Thymus (tissue), 11 donors: ENCODE data around the gene PSMB3. TPM values are rescaled to one million over a fixed set of nuclear protein-coding genes. Genes with fewer than 3 reads are reported as not detected.
A peak's percentile ranks its signal among the peaks of the same experiment; 100 is the strongest.

Experiments
- DNase-seq, 9 donors: peaks; one replicate each; pipeline ENCODE4 v3.0.0-alpha.2; 2013; ENCODE audit warnings: low spot score in 9 of 9, low read depth in 6 of 9, missing footprints in 1 of 9
- H3K27ac ChIP-seq, 2 donors: one replicate each; pipeline ENCODE4 v1.5.1; 2013; ENCODE audit warnings: control low read depth in 1 of 2, low read depth in 1 of 2, low read length in 1 of 2, mild to moderate bottlenecking in 1 of 2, moderate library complexity in 1 of 2
- H3K27me3 ChIP-seq, 2 donors: one replicate each; pipeline ENCODE4 v1.5.1; 2013; ENCODE audit warnings: low read length in 1 of 2; ENCODE audit not compliant: control insufficient read depth in 2 of 2, insufficient read depth in 1 of 2
- H3K36me3 ChIP-seq, 2 donors: one replicate each; pipeline ENCODE4 v1.5.1; 2013; ENCODE audit warnings: low read length in 1 of 2, mild to moderate bottlenecking in 1 of 2, moderate library complexity in 1 of 2; ENCODE audit not compliant: control insufficient read depth in 2 of 2, insufficient read depth in 2 of 2
- H3K4me1 ChIP-seq, 2 donors: one replicate each; pipeline ENCODE4 v1.5.1; 2013; ENCODE audit warnings: low read length in 2 of 2; ENCODE audit not compliant: control insufficient read depth in 2 of 2, insufficient read depth in 2 of 2
- H3K4me3 ChIP-seq, 2 donors: one replicate each; pipeline ENCODE4 v1.5.1; 2013; ENCODE audit warnings: low read length in 2 of 2, control low read depth in 1 of 2, mild to moderate bottlenecking in 1 of 2
- H3K9me3 ChIP-seq, 2 donors: one replicate each; pipeline ENCODE4 v1.5.1; 2013; ENCODE audit warnings: low read length in 1 of 2, mild to moderate bottlenecking in 1 of 2; ENCODE audit not compliant: control insufficient read depth in 2 of 2, insufficient read depth in 1 of 2
- WGBS: extraction: QIAGEN DNeasy Blood & Tissue Kit; methylation state at CpG from one replicate; pipeline ENCODE4 v1.1.7; 2013; 5-methylcytosine and 5-hydroxymethylcytosine counted together
- polyA plus RNA-seq: library from polyadenylated mRNA; stranded (reverse); fragments of 200-250 nt; gene quantifications from one replicate; pipeline ENCODE4 v1.2.3, GENCODE V29; 2013
- total RNA-seq: library from RNA; stranded (reverse); fragments of 120-200 nt; gene quantifications from one replicate; pipeline ENCODE4 v1.2.4, GENCODE V29; 2013
- donor health status: healthy.

The PSMB3 gene
- total and polyA plus RNA-seq, 2 donors = 206 to 432 TPM

GRCh38 chr17:38705803-38706504 is 46.6 kb upstream of the PSMB3 start:
- H3K4me3 ChIP-seq = peak overlapping the region; percentile 82 to 94
- H3K4me1 ChIP-seq = peaks cover 18 to 64% of the 10 kb centered on the region in 2 donors
- no peaks in the 10 kb centered on the region for H3K27me3 ChIP-seq
- DNase-seq = peak in 1 of 9 donors; percentile 52
- under 1% methylated on average over 38 of the region's 38 CpGs for WGBS
- peaks cover 31 to 35% of the 10 kb centered on the region in 2 donors for H3K36me3 ChIP-seq
- H3K27ac ChIP-seq = peak overlapping the region; percentile 75 to 97
- H3K9me3 ChIP-seq = peaks cover 0 to 9% of the 10 kb centered on the region in 2 donors

GRCh38 chr17:38706505-38707216 is 45.9 kb upstream of the PSMB3 start:
- whole genome bisulfite sequencing = 16% methylated on average over 20 of the region's 20 CpGs

GRCh38 chr17:38707678-38708351 is 44.7 kb upstream of the PSMB3 start:
- 96% methylated on average over 21 of the region's 21 CpGs for WGBS
- peaks cover 44 to 53% of the 10 kb centered on the region in 2 donors for H3K36me3 ChIP-seq
- peaks cover 17 to 50% of the 10 kb centered on the region in 2 donors for H3K4me1 ChIP-seq
- H3K9me3 ChIP-seq = peaks cover 0 to 9% of the 10 kb centered on the region in 2 donors
- no peak overlapping the region for H3K27ac ChIP-seq
- no peaks in the 10 kb centered on the region for H3K27me3 ChIP-seq
- H3K4me3 ChIP-seq = peak overlapping the region in 1 of 2 donors; percentile 82
- DNase-seq = no peak

More at GRCh38 chr17:38706505-38707216, 45.9 kb upstream of the PSMB3 start:
- Histone ChIP-seq H3K9me3 (peaks cover 0 to 9% of the 10 kb centered on the region in 2 donors), H3K4me1 (peaks cover 18 to 57% of the 10 kb centered on the region in 2 donors), H3K27ac (peak overlapping the region; percentile 75 to 97), H3K4me3 (peak overlapping the region; percentile 82 to 94), H3K36me3 (peaks cover 33 to 42% of the 10 kb centered on the region in 2 donors), H3K27me3 (no peaks in the 10 kb centered on the region)
- DNase-seq = peak in 2 of 9 donors; percentile 47 to 59

GRCh38 chr17:38709104-38709820 is 43.3 kb upstream of the PSMB3 start:
- Histone ChIP-seq H3K9me3 (peaks cover 0 to 9% of the 10 kb centered on the region in 2 donors), H3K4me1 (peaks cover 13 to 36% of the 10 kb centered on the region in 2 donors), H3K4me3 (no peak overlapping the region), H3K36me3 (peaks cover 59 to 68% of the 10 kb centered on the region in 2 donors), H3K27me3 (no peaks in the 10 kb centered on the region), H3K27ac (no peak overlapping the region)
- DNase-seq = no peak
- WGBS = 98% methylated on average over 18 of the region's 18 CpGs

GRCh38 chr17:38709864-38710603 is 42.5 kb upstream of the PSMB3 start:
- peaks cover 13 to 31% of the 10 kb centered on the region in 2 donors for H3K4me1 ChIP-seq
- peaks cover 0 to 5% of the 10 kb centered on the region in 2 donors for H3K9me3 ChIP-seq
- no peak overlapping the region for H3K27ac ChIP-seq
- DNase-seq = no peak
- H3K4me3 ChIP-seq = no peak overlapping the region
- no peaks in the 10 kb centered on the region for H3K27me3 ChIP-seq
- peaks cover 64 to 75% of the 10 kb centered on the region in 2 donors for H3K36me3 ChIP-seq
- WGBS = 93% methylated on average over 13 of the region's 13 CpGs

DNA sequence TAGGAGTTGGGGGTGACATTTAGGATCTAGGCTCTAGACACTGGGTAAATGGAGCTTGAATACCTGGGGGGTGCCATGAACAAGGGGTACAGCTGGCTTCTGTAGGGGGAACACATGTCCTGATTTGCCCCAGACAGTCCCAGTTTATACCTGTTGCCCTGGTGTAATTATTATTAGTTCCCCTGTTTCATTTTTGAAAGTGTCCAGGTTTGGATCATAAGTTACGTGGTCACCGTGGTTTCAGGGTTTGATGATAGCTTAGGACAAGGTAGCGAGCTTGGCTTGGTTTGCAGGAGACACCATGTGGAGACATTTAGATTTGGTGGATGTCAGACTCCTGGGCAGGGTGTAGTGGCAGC is 42.0 kb upstream of the PSMB3 start:
- H3K4me3 ChIP-seq = no peak overlapping the region
- H3K27ac ChIP-seq = no peak overlapping the region
- H3K36me3 ChIP-seq = peaks cover 70 to 81% of the 10 kb centered on the region in 2 donors
- no peak for DNase-seq
- H3K9me3 ChIP-seq = peaks cover 0 to 5% of the 10 kb centered on the region in 2 donors
- H3K27me3 ChIP-seq = no peaks in the 10 kb centered on the region
- peaks cover 13 to 31% of the 10 kb centered on the region in 2 donors for H3K4me1 ChIP-seq
- 96% methylated on average over 3 of the region's 3 CpGs for WGBS

DNA sequence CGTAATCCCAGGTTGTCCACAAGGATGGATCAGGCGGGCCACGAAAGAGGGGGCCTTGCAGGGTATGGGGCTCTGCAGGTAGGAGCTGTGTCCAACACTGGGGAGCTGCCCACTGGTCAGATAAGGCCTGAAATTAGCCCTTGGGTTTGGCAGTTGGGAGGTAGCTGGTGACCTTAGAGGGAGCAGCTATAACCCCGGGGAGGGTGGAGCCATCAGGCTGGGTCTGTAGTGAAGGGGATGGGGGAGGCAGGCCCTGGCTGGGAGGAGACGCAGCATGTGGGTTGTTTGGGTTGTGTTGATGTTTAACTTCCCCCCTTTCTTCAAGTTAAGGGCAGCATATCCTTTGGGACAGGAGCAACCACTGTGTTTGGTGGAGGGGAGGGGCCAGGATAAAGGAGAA is 41.6 kb upstream of the PSMB3 start:
- Histone ChIP-seq H3K27ac (no peak overlapping the region), H3K4me3 (no peak overlapping the region), H3K36me3 (peaks cover 74 to 85% of the 10 kb centered on the region in 2 donors), H3K27me3 (no peaks in the 10 kb centered on the region), H3K9me3 (peaks cover 0 to 2% of the 10 kb centered on the region in 2 donors), H3K4me1 (peaks cover 13 to 29% of the 10 kb centered on the region in 2 donors)
- DNase-seq = no peak
- 97% methylated on average over 5 of the region's 5 CpGs for WGBS
